ENCODE results near the gene UCK2. TPM values are rescaled to one million over a fixed set of nuclear protein-coding genes. Genes with fewer than 3 reads are reported as not detected.

The UCK2 gene
- total and polyA plus RNA-seq, 2 donors (not counting 1 experiment from before 2014, with no cell fraction given) = 8.9 to 11.5 TPM

DNA sequence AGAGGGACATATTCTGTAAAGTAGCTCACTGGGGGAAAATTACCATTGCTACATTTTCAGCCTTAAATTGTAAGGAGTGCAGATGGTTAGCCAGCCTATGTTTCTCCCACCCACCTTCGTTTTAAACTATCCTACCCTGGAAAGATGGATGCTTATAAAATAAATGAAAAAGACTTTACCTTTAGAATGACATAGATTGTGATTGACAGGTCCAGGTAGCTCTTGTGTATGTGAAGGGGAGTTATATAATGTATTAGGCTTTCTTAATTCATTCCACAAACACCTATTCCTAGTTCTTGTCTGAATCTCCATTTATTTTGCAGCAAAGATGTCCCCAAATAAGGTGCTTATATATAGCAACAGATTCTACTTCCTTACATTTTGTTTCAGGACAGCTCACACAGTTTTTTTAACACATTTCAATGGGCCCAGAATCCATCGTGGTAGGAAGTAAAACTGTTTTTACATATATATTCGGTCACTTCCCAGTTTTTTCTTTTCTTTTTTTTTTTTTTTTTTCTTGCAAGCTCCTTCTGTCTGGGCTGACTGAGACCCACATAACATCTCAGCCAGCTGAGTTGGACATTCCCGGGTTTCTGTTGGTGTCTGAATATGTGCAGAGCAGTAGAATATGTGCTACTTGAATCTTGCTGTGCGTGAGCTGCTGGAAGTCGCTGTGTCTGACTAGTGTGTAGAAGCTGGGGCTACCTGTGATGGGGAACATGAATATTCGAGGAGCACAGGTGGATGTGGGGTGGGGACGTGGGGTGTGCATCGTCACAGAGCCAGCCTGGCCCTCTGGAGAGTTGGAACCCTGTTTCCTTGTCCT is 27.8 kb downstream of the UCK2 start:
- no peak overlapping the region for H3K4me3 Mint-ChIP-seq
- Histone ChIP-seq H3K4me1 (ENCODE audit: control insufficient read depth in 2 of 2, insufficient read depth in 2 of 2, low read length in 2 of 2) (peaks cover 12 to 15% of the 10 kb centered on the region in 2 donors), H3K4me3 (ENCODE audit: control extremely low read depth in 1 of 5, extremely low read depth in 1 of 5, insufficient read depth in 1 of 5, low read depth in 2 of 5, low read length in 4 of 5) (no peak overlapping the region), H3K9ac (ENCODE audit: low read length) (no peak overlapping the region), H3K36me3 (replicated peaks in 1 of 2; ENCODE audit: control extremely low read depth in 1 of 2, control insufficient read depth in 1 of 2, extremely low read depth in 1 of 2, insufficient read depth in 2 of 2, low read length in 1 of 2) (no peaks in the 10 kb centered on the region), H4K20me1 (ENCODE audit: control insufficient read depth, insufficient read depth, low read length, poor library complexity, severe bottlenecking) (peaks cover 12% of the 10 kb centered on the region), H3K27ac (ENCODE audit: low read length in 2 of 2) (no peak overlapping the region), H2AFZ (ENCODE audit: insufficient read depth, low read depth, low read length, poor library complexity, severe bottlenecking) (no peak overlapping the region), H3K4me2 (replicated peaks; ENCODE audit: low read depth, low read length, poor library complexity, severe bottlenecking) (no peak overlapping the region), H3K79me2 (ENCODE audit: control insufficient read depth, insufficient read depth, low read length) (peaks cover 60% of the 10 kb centered on the region), H3K27me3 (replicated peaks in 1 of 4; ENCODE audit: control extremely low read depth in 1 of 4, control insufficient read depth in 3 of 4, insufficient read depth in 4 of 4, low read length in 3 of 4) (no peaks in the 10 kb centered on the region), H3K9me3 (ENCODE audit: control extremely low read depth in 1 of 3, control insufficient read depth in 2 of 3, insufficient read depth in 1 of 3, low read length in 2 of 3) (no peaks in the 10 kb centered on the region)
- H3K27ac Mint-ChIP-seq = no peak overlapping the region
- WGBS (ENCODE audit: insufficient coverage) = 87% methylated on average over 6 of the region's 9 CpGs
- TF ChIP-seq, protein P1, sequence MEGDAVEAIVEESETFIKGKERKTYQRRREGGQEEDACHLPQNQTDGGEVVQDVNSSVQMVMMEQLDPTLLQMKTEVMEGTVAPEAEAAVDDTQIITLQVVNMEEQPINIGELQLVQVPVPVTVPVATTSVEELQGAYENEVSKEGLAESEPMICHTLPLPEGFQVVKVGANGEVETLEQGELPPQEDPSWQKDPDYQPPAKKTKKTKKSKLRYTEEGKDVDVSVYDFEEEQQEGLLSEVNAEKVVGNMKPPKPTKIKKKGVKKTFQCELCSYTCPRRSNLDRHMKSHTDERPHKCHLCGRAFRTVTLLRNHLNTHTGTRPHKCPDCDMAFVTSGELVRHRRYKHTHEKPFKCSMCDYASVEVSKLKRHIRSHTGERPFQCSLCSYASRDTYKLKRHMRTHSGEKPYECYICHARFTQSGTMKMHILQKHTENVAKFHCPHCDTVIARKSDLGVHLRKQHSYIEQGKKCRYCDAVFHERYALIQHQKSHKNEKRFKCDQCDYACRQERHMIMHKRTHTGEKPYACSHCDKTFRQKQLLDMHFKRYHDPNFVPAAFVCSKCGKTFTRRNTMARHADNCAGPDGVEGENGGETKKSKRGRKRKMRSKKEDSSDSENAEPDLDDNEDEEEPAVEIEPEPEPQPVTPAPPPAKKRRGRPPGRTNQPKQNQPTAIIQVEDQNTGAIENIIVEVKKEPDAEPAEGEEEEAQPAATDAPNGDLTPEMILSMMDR (IDR thresholded peaks at IDR 0.05) = no peak
- TF ChIP-seq EZH2 (IDR thresholded peaks at IDR 0.05; ENCODE audit: borderline replicate concordance, insufficient read depth, low read depth, low read length, poor library complexity, severe bottlenecking) = no peak
- no peak for DNase-seq
- intact Hi-C loops (cut with micrococcal nuclease) = no loop called here
- no peak for ATAC-seq (ENCODE audit: low read depth)
- no peaks in the 10 kb centered on the region for H3K27me3 Mint-ChIP-seq
- no peaks in the 10 kb centered on the region for H3K9me3 Mint-ChIP-seq (ENCODE audit: insufficient read depth)
- POLR2A ChIA-PET = no interaction called here
- H3K4me1 Mint-ChIP-seq = peaks cover 39% of the 10 kb centered on the region
- CTCF ChIA-PET = interaction anchor here (0.7 kb wide), 1 partner anchor 28 kb away, joined by 3 read pairs; no protein-coding TSS in a partner anchor

DNA sequence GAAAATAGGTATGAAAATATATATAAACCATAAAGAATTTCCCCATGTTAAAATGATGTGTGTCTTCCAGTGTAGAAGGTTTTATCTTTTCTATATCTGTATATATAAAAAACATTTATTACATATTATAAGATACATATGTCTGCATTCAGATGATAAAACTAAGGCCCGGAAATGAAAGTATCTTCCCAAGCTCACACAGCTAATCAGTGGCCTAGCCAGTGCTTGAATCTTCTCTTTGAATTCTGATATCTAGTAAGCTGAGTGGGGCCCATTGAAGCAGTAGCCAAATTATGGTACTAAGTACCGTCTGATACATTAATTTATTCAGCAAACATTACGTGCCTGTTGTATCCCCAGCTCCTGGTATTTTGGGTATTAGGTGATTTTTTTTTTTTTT is 28.6 kb downstream of the UCK2 start:
- Histone ChIP-seq H3K4me1 (ENCODE audit: control insufficient read depth in 2 of 2, insufficient read depth in 2 of 2, low read length in 2 of 2) (peaks cover 9 to 12% of the 10 kb centered on the region in 2 donors), H3K9me3 (ENCODE audit: control extremely low read depth in 1 of 3, control insufficient read depth in 2 of 3, insufficient read depth in 1 of 3, low read length in 2 of 3) (no peaks in the 10 kb centered on the region), H3K9ac (ENCODE audit: low read length) (no peak overlapping the region), H3K27ac (ENCODE audit: low read length in 2 of 2) (no peak overlapping the region), H4K20me1 (ENCODE audit: control insufficient read depth, insufficient read depth, low read length, poor library complexity, severe bottlenecking) (peaks cover 12% of the 10 kb centered on the region), H3K27me3 (replicated peaks in 1 of 4; ENCODE audit: control extremely low read depth in 1 of 4, control insufficient read depth in 3 of 4, insufficient read depth in 4 of 4, low read length in 3 of 4) (no peaks in the 10 kb centered on the region), H2AFZ (ENCODE audit: insufficient read depth, low read depth, low read length, poor library complexity, severe bottlenecking) (no peak overlapping the region), H3K36me3 (replicated peaks in 1 of 2; ENCODE audit: control extremely low read depth in 1 of 2, control insufficient read depth in 1 of 2, extremely low read depth in 1 of 2, insufficient read depth in 2 of 2, low read length in 1 of 2) (no peaks in the 10 kb centered on the region), H3K79me2 (ENCODE audit: control insufficient read depth, insufficient read depth, low read length) (peaks cover 59% of the 10 kb centered on the region), H3K4me2 (replicated peaks; ENCODE audit: low read depth, low read length, poor library complexity, severe bottlenecking) (no peak overlapping the region), H3K4me3 (ENCODE audit: control extremely low read depth in 1 of 5, extremely low read depth in 1 of 5, insufficient read depth in 1 of 5, low read depth in 2 of 5, low read length in 4 of 5) (no peak overlapping the region)
- ATAC-seq (ENCODE audit: low read depth) = no peak
- H3K9me3 Mint-ChIP-seq (ENCODE audit: insufficient read depth) = no peaks in the 10 kb centered on the region
- no CpG with 5 or more reads among the region's 3 CpGs for WGBS (ENCODE audit: insufficient coverage)
- no peak overlapping the region for H3K4me3 Mint-ChIP-seq
- ChIA-PET POLR2A (no interaction called here), CTCF (interaction anchor here (0.7 kb wide), 1 partner anchor 87 kb away, joined by 5 read pairs; the partner anchor contains the start of gene TMCO1)
- H3K27ac Mint-ChIP-seq = no peak overlapping the region
- no peak for TF ChIP-seq EZH2 (IDR thresholded peaks at IDR 0.05; ENCODE audit: borderline replicate concordance, insufficient read depth, low read depth, low read length, poor library complexity, severe bottlenecking)
- TF ChIP-seq, protein P1 (IDR thresholded peaks at IDR 0.05) = no peak
- intact Hi-C loops (cut with micrococcal nuclease) = no loop called here
- DNase-seq = no peak
- no peaks in the 10 kb centered on the region for H3K27me3 Mint-ChIP-seq
- peaks cover 37% of the 10 kb centered on the region for H3K4me1 Mint-ChIP-seq

All from B cell (primary cell).